Muscle layer of colon (tissue), 2 donors: ENCODE data around the gene SST.
"Not testable (repeated sequence)": the region's sequence is repeated elsewhere in the genome, so short reads cannot be mapped to it uniquely, and the experiment has no call there.

Source experiments
- H3K27ac ChIP-seq: one replicate; pipeline ENCODE4 v1.7.0; 2013; ENCODE audit warnings: low read depth, mild to moderate bottlenecking, low read length, moderate library complexity
- H3K27me3 ChIP-seq, 2 donors: one replicate each; pipeline ENCODE4 v1.7.0; 2013; ENCODE audit warnings: low read length in 2 of 2, mild to moderate bottlenecking in 2 of 2; ENCODE audit not compliant: insufficient read depth in 2 of 2, control insufficient read depth in 1 of 2
- H3K36me3 ChIP-seq: one replicate; pipeline ENCODE4 v1.7.0; 2013; ENCODE audit warnings: mild to moderate bottlenecking, low read length; ENCODE audit not compliant: insufficient read depth
- H3K4me1 ChIP-seq: one replicate; pipeline ENCODE4 v1.7.0; 2013; ENCODE audit warnings: mild to moderate bottlenecking, low read length; ENCODE audit not compliant: insufficient read depth
- H3K4me3 ChIP-seq, 2 donors: one replicate each; pipeline ENCODE4 v1.7.0; 2013; ENCODE audit warnings: low read length in 2 of 2, low read depth in 1 of 2, mild to moderate bottlenecking in 1 of 2, moderate library complexity in 1 of 2
- H3K9ac ChIP-seq: one replicate; pipeline ENCODE4 v1.7.0; 2013; ENCODE audit warnings: low read length
- H3K9me3 ChIP-seq: one replicate; pipeline ENCODE4 v1.7.0; 2013; ENCODE audit warnings: mild to moderate bottlenecking, low read length
- donor health status: abdominal sarcoma.
- donor health status: Adenocarcinoma of cecum.

SST gene

DNA sequence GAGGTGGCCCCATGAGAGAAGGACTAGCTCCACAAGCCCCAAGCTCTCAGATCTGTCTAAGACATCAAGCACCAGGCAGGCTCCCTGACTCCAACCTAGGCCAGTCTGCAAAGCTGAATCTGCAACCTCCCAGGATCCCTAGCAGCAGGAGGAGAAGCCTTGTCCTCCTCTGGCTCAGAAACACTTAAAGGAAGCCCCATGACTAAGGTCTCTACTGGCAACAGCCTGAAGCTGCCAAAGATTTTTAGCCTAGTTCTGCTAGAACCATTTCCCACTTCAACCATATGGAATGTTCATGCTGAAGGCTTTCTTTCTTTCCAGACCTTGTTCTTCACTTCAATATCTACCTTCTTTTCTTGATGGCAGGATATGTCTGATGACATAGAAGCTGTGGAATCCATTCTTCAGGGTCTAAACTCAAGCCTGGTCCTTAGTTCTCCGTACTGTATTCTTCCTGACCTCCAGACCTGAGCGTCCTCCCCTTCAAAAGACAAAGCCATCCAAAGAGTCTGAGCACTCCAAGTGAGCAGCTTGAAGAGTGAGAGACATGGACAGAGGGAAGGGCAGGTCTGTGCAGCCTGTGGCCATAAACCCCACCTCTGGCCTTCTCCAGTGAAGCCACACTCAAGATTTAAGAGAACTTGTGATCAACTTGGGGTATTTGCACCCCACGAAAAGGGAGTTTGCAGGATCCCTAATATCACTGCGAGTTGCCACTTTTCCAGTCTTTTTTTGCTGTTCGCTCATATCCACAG lies 23.1 kb downstream of the SST start:
- no peaks in the 10 kb centered on the region for H3K9me3 ChIP-seq
- H3K36me3 ChIP-seq = no peaks in the 10 kb centered on the region

GRCh38 chr3:187645379-187645778 lies 24.8 kb downstream of the SST start:
- H3K9ac ChIP-seq, H3K27ac ChIP-seq, H3K4me1 ChIP-seq, H3K36me3 ChIP-seq, H3K27me3 ChIP-seq, H3K9me3 ChIP-seq, H3K4me3 ChIP-seq: not testable (repeated sequence)

More for the DNA sequence above, 23.1 kb downstream of the SST start:
- no peak overlapping the region for H3K27ac ChIP-seq
- H3K27me3 ChIP-seq = no peaks in the 10 kb centered on the region
- no peaks in the 10 kb centered on the region for H3K4me1 ChIP-seq
- no peak overlapping the region for H3K9ac ChIP-seq
- no peak overlapping the region for H3K4me3 ChIP-seq

GRCh38 chr3:187642861-187643260 lies 27.3 kb downstream of the SST start:
- Histone ChIP-seq H3K9ac (no peak overlapping the region), H3K4me3 (no peak overlapping the region), H3K4me1 (no peaks in the 10 kb centered on the region), H3K36me3 (no peaks in the 10 kb centered on the region), H3K27me3 (no peaks in the 10 kb centered on the region), H3K27ac (no peak overlapping the region), H3K9me3 (no peaks in the 10 kb centered on the region)

DNA sequence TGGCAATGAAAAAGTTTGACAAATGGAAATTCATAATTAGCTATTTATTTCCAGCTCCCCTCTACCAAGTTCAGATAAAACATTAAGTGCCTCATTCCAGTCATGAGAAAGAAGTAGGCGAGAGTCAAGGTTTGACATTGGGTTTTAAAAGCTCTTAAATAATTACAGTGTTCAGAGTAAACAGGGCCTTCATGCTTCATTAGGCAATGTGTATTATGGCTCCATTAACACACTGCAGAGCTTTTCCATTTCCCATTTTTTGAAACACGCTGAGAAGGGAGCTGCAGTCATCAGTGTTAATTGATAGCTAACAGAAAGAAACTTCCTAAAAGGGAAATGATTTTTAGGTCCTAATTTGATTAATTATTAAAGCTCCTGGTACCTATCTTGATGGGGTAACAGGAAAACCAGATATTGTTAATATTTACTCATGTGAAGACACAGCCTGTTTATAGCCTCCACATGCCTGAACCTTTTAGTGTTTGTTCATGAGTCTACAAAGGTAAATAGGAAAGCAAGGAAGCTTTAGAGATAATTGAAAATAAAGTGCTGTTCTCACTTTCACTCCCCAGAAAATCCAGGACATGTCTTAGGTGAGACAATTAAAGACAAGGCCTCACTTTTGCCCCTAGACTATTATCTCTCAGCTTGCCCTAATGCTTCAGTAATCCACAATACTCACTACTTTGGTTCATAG lies 28.7 kb downstream of the SST start:
- no peak overlapping the region for H3K27ac ChIP-seq
- no peaks in the 10 kb centered on the region for H3K9me3 ChIP-seq
- no peaks in the 10 kb centered on the region for H3K27me3 ChIP-seq
- no peak overlapping the region for H3K4me3 ChIP-seq
- H3K36me3 ChIP-seq = no peaks in the 10 kb centered on the region
- no peaks in the 10 kb centered on the region for H3K4me1 ChIP-seq
- no peak overlapping the region for H3K9ac ChIP-seq

DNA sequence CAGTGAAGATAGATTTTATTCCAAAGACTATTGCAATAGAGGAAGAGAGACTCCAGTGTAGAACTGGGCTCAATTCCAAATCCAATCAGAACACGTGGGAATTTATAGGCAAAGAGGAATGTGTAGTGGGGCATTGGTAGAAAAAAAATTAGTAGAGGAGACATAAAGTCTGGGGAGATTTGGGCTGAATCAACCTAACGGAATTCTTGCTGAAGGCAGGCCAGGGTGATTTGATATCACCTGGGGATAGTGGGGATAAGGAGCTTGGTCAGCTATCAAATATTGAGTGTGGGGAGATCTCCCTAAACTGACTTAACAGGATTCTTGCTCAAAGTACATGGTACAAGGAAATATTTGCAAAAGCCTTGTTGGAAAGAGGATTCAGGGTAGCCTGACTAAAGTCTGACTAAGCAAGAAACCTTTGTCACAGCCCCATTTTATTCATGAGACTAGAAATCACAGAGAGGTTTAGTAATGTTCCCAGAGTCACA lies 29.6 kb downstream of the SST start:
- H3K4me1 ChIP-seq = no peaks in the 10 kb centered on the region
- H3K4me3 ChIP-seq = no peak overlapping the region
- no peaks in the 10 kb centered on the region for H3K36me3 ChIP-seq
- H3K9me3 ChIP-seq = no peaks in the 10 kb centered on the region
- no peak overlapping the region for H3K9ac ChIP-seq
- H3K27ac ChIP-seq = no peak overlapping the region
- no peaks in the 10 kb centered on the region for H3K27me3 ChIP-seq

DNA sequence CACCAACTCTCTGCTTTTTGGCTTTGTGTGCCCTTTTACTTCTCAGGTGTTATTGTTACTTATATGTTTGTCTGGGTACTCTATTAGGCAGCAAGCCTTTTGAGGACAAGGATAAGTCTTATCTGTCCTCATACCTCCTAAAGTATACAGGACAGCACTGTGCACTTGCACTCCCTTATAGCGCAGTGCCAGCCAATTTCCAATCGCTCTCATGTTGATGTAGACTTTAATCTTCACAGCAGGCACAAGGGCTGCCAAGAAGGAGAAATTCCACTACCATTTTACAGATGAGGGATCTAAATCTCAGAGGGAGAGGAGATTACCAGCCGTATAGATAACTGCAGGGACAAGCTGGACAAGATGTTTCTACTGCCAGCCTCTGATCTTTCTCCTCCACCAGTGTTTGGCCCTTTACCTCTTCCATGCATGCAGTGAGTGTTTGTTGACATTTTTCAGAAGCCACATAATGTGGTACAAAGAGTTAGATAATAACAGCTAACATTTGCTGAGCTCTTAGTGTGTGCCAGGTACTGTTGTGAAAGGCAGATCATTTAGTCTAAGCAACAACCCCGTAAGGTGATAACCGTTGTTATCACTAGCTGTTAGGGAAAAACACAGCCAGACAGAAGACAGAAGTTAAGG lies 30.1 kb downstream of the SST start:
- Histone ChIP-seq H3K27ac (no peak overlapping the region), H3K9me3 (no peaks in the 10 kb centered on the region), H3K27me3 (no peaks in the 10 kb centered on the region), H3K4me3 (no peak overlapping the region), H3K4me1 (no peaks in the 10 kb centered on the region), H3K9ac (no peak overlapping the region), H3K36me3 (no peaks in the 10 kb centered on the region)

- H3K4me3 ChIP-seq = no peak overlapping the region
- H3K4me1 ChIP-seq = no peaks in the 10 kb centered on the region
- no peaks in the 10 kb centered on the region for H3K36me3 ChIP-seq
- no peaks in the 10 kb centered on the region for H3K27me3 ChIP-seq
- H3K27ac ChIP-seq = no peak overlapping the region
- no peak overlapping the region for H3K9ac ChIP-seq
- H3K9me3 ChIP-seq = no peaks in the 10 kb centered on the region
Measured at GRCh38 chr3:187636528-187636927, 33.7 kb downstream of the SST start.

- no peaks in the 10 kb centered on the region for H3K9me3 ChIP-seq
- no peak overlapping the region for H3K27ac ChIP-seq
- H3K4me3 ChIP-seq = no peak overlapping the region
- no peaks in the 10 kb centered on the region for H3K36me3 ChIP-seq
- H3K9ac ChIP-seq = no peak overlapping the region
- H3K4me1 ChIP-seq = no peaks in the 10 kb centered on the region
- no peaks in the 10 kb centered on the region for H3K27me3 ChIP-seq
Measured at GRCh38 chr3:187630404-187630803, 39.8 kb downstream of the SST start.

DNA sequence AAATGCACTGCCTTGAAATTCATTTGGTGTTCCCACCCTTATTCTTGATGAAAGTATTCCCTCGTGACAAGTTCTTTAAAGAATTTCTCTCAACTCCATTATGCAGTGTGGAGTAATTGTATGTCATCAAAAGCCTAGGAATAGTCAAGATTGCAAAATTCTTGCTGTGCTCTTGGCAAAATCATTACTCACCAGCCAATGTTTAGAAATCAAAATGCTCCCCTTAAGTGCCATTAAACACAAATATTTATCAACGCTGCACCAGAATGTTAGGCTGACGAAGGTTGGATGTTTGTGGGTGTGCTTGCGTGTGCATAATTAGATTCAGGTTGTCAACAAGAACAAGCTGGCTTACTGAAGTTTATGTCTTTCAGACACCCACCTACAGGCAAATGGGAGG lies 40.5 kb downstream of the SST start:
- H3K4me1 ChIP-seq = no peaks in the 10 kb centered on the region
- H3K4me3 ChIP-seq = no peak overlapping the region
- no peak overlapping the region for H3K27ac ChIP-seq
- H3K27me3 ChIP-seq = no peaks in the 10 kb centered on the region
- H3K9ac ChIP-seq = no peak overlapping the region
- no peaks in the 10 kb centered on the region for H3K36me3 ChIP-seq
- no peaks in the 10 kb centered on the region for H3K9me3 ChIP-seq

DNA sequence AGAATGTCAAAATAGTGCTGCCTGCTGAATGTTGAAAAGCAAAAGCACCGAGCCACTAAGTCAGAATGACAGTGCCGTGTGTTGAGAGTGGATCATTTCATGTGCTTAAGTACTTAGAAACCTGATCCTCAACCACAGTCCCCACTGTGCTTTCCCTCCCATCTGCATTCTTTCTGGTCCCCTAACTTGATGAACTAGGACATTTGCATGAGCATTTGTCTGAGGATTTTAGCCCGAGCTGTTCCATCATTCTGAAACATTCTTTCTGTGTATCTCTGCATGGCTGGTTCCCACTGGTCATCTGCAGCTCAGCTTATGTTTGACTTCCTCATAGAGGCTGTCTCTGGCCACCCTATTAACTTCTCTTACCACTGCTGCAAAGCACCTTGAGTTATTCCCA lies 42.0 kb downstream of the SST start:
- Histone ChIP-seq H3K4me3 (no peak overlapping the region), H3K9ac (no peak overlapping the region), H3K27me3 (no peaks in the 10 kb centered on the region), H3K27ac (no peak overlapping the region), H3K4me1 (no peaks in the 10 kb centered on the region), H3K36me3 (no peaks in the 10 kb centered on the region), H3K9me3 (no peaks in the 10 kb centered on the region)

DNA sequence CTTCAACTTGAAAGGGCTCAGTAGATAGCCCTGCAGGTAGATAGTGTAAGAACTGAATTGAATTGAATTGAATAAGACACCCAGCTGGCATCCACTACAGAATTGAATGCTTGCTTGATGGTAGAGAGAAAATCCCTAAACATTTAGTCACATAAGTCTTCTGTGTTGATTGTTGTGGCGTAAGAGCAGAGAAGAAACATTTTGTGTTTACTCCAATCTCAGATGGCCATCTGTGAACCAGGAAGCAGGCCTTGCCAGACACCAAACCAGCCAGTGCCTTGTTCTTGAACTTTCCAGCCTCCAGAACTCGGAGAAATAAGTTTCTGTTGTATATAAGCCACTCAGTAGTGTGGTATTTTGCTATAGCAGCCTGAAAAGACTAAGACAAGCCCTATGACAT lies 43.6 kb downstream of the SST start:
- Histone ChIP-seq H3K9me3 (no peaks in the 10 kb centered on the region), H3K27me3 (no peaks in the 10 kb centered on the region), H3K36me3 (no peaks in the 10 kb centered on the region), H3K4me3 (no peak overlapping the region), H3K4me1 (no peaks in the 10 kb centered on the region), H3K27ac (no peak overlapping the region), H3K9ac (no peak overlapping the region)
